H1 (cell line): Measurements from ENCODE around the gene GLOD4. TPM values are rescaled to one million over a fixed set of nuclear protein-coding genes. Genes with fewer than 3 reads are reported as not detected.
"Not testable (repeated sequence)": the region's sequence is repeated elsewhere in the genome, so short reads cannot be mapped to it uniquely, and the experiment has no call there.

Source experiments
- CTCF ChIA-PET: fragments of 300-600 bp; sonication (Branson Sonifier 250); formaldehyde crosslinking; loops from one replicate; lab custom pipeline; 2021; ENCODE audit not compliant: partially characterized antibody; lab: Charles Lee
- POLR2A ChIA-PET: fragments of 300-600 bp; sonication (Branson Sonifier 250); formaldehyde crosslinking; loops from one replicate; lab custom pipeline; 2021; ENCODE audit warnings: inconsistent platforms; ENCODE audit not compliant: partially characterized antibody; lab: Charles Lee
- DNase-seq, 2 experiments: peaks; one replicate each; pipeline versions ENCODE4 v3.0.0 to v3.0.0-alpha.2; 2010 to 2022; ENCODE audit warnings: low spot score in 2 of 2, low read depth in 1 of 2, mixed read lengths in 1 of 2
- FAIRE-seq: peaks from 2 replicates; lab custom pipeline; 2011; peaks lifted over from hg19 to GRCh38; lab: Jason Lieb, UNC
- H2AFZ ChIP-seq: 2 replicates; pipeline ENCODE4 v1.8.1; 2012; ENCODE audit warnings: low read length, inconsistent platforms
- H2AK5ac ChIP-seq: 2 replicates; pipeline ENCODE4 v1.6.1; 2013; ENCODE audit warnings: low read depth, low read length
- H2BK120ac ChIP-seq: replicated peaks from 2 replicates; pipeline ENCODE3; 2013; ENCODE audit warnings: low read depth, low read length, inconsistent platforms
- H2BK12ac ChIP-seq: 2 replicates; pipeline ENCODE4 v1.6.1; 2013; ENCODE audit warnings: low read depth, low read length
- H2BK15ac ChIP-seq: 2 replicates; pipeline ENCODE4 v1.6.1; 2013; ENCODE audit warnings: low read length
- H2BK20ac ChIP-seq: 2 replicates; pipeline ENCODE4 v1.6.1; 2013; ENCODE audit warnings: low read length
- H2BK5ac ChIP-seq: 2 replicates; pipeline ENCODE4 v1.6.1; 2013; ENCODE audit warnings: low read depth, low read length
- H3K14ac ChIP-seq: 2 replicates; pipeline ENCODE4 v1.6.1; 2013; ENCODE audit warnings: inconsistent platforms; ENCODE audit not compliant: insufficient read length
- H3K18ac ChIP-seq: 2 replicates; pipeline ENCODE4 v1.6.1; 2013; ENCODE audit warnings: low read length; ENCODE audit errors: extremely low read depth
- H3K23ac ChIP-seq: 2 replicates; pipeline ENCODE4 v1.6.1; 2013; ENCODE audit warnings: inconsistent platforms; ENCODE audit not compliant: insufficient read length
- H3K23me2 ChIP-seq: 2 replicates; pipeline ENCODE4 v1.6.1; 2013; ENCODE audit warnings: low read depth, low read length
- H3K27ac ChIP-seq: 2 replicates; pipeline ENCODE4 v1.6.1; 2011; ENCODE audit warnings: low read depth, low read length, inconsistent platforms
- H3K27me3 ChIP-seq, 4 experiments: replicated peaks in 1 of 4; 1 replicate in 1 of 4; 2 replicates in 3 of 4; pipeline versions ENCODE4 v1.6.1 to v1.8.1; 2011 to 2013; ENCODE audit warnings: low read length in 3 of 4, mild to moderate bottlenecking in 3 of 4, inconsistent platforms in 2 of 4, mixed read lengths in 2 of 4, moderate library complexity in 1 of 4; ENCODE audit not compliant: control insufficient read depth in 3 of 4, insufficient read depth in 3 of 4; ENCODE audit errors: extremely low read depth in 1 of 4
- H3K36me3 ChIP-seq, 4 experiments: 2 replicates each; pipeline versions ENCODE4 v1.6.1 to v1.8.1; 2011 to 2013; ENCODE audit warnings: mild to moderate bottlenecking in 4 of 4, low read length in 3 of 4, moderate library complexity in 2 of 4, control low read depth in 1 of 4, inconsistent platforms in 1 of 4; ENCODE audit not compliant: insufficient read depth in 4 of 4, control insufficient read depth in 2 of 4
- H3K4ac ChIP-seq: replicated peaks from 2 replicates; pipeline ENCODE3; 2013; ENCODE audit warnings: low read length, low read depth, mixed read lengths, inconsistent platforms; ENCODE audit not compliant: insufficient read length
- H3K4me1 ChIP-seq, 4 experiments: replicated peaks in 1 of 4; 1 replicate in 1 of 4; 2 replicates in 3 of 4; pipeline versions ENCODE4 v1.6.1 to v1.8.1; 2011 to 2013; ENCODE audit warnings: low read length in 3 of 4, inconsistent platforms in 2 of 4, mixed read lengths in 1 of 4; ENCODE audit not compliant: insufficient read depth in 4 of 4, control insufficient read depth in 3 of 4
- H3K4me2 ChIP-seq, 2 experiments: 2 replicates each; pipeline versions ENCODE4 v1.6.1 to v1.8.1; 2011 to 2013; ENCODE audit warnings: low read depth in 2 of 2, low read length in 2 of 2, control low read depth in 1 of 2, inconsistent platforms in 1 of 2, mild to moderate bottlenecking in 1 of 2; ENCODE audit not compliant: insufficient read depth in 1 of 2
- H3K4me3 ChIP-seq, 4 experiments: fragments of 200-600, 300-600 bp in 1 of 4; sonication (generic), shearing (Covaris generic), sonication (Bioruptor Twin) in 1 of 4; 2 replicates each; pipeline versions ENCODE4 v1.5.1 to v1.8.1; 2011 to 2016; ENCODE audit warnings: low read length in 4 of 4, low read depth in 3 of 4, control low read depth in 2 of 4, inconsistent platforms in 2 of 4, mild to moderate bottlenecking in 2 of 4, mixed read lengths in 1 of 4, moderate library complexity in 1 of 4; ENCODE audit not compliant: insufficient read depth in 2 of 4; ENCODE audit errors: extremely low read depth in 1 of 4
- H3K56ac ChIP-seq: replicated peaks from 2 replicates; pipeline ENCODE3; 2013; ENCODE audit warnings: low read depth, mild to moderate bottlenecking, mixed read lengths, low read length, inconsistent platforms; ENCODE audit not compliant: insufficient read length
- H3K79me1 ChIP-seq: 2 replicates; pipeline ENCODE4 v1.6.1; 2013; ENCODE audit warnings: low read depth, low read length, control low read depth
- H3K79me2 ChIP-seq, 2 experiments: 2 replicates each; pipeline versions ENCODE4 v1.6.1 to v1.8.1; 2012 to 2013; ENCODE audit warnings: low read length in 2 of 2, mild to moderate bottlenecking in 2 of 2, inconsistent platforms in 1 of 2; ENCODE audit not compliant: insufficient read depth in 2 of 2, control insufficient read depth in 1 of 2
- H3K9ac ChIP-seq, 4 experiments: replicated peaks in 1 of 4; 1 replicate in 1 of 4; 2 replicates in 3 of 4; pipeline versions ENCODE4 v1.6.1 to v1.8.1; 2011 to 2013; ENCODE audit warnings: low read depth in 3 of 4, low read length in 3 of 4, control low read depth in 2 of 4, mild to moderate bottlenecking in 2 of 4, moderate library complexity in 2 of 4, inconsistent platforms in 1 of 4; ENCODE audit errors: extremely low read depth in 1 of 4
- H3K9me3 ChIP-seq, 2 experiments: 2 replicates each; pipeline versions ENCODE4 v1.6.1 to v1.8.1; 2012 to 2013; ENCODE audit warnings: mild to moderate bottlenecking in 2 of 2, moderate library complexity in 2 of 2, control low read depth in 1 of 2, inconsistent platforms in 1 of 2, low read depth in 1 of 2, low read length in 1 of 2, mixed read lengths in 1 of 2; ENCODE audit not compliant: insufficient read depth in 2 of 2
- H4K20me1 ChIP-seq, 2 experiments: replicated peaks in 1 of 2; 2 replicates each; pipeline versions ENCODE3 to v1.8.1; 2011 to 2013; ENCODE audit warnings: inconsistent platforms in 2 of 2, low read length in 2 of 2, mild to moderate bottlenecking in 1 of 2; ENCODE audit not compliant: insufficient read depth in 2 of 2, control insufficient read depth in 1 of 2
- H4K5ac ChIP-seq: 2 replicates; pipeline ENCODE4 v1.6.1; 2013; ENCODE audit warnings: low read length, low read depth, mixed read lengths, inconsistent platforms; ENCODE audit not compliant: insufficient read length
- H4K8ac ChIP-seq: 2 replicates; pipeline ENCODE4 v1.8.0; 2013; ENCODE audit warnings: mild to moderate bottlenecking, moderate library complexity, low read length, inconsistent platforms; ENCODE audit not compliant: insufficient read depth; ENCODE audit errors: extremely low read depth
- H4K91ac ChIP-seq: replicated peaks from 2 replicates; pipeline ENCODE3; 2013; ENCODE audit warnings: low read length, mixed read lengths, inconsistent platforms; ENCODE audit not compliant: insufficient read length
- WGBS, 2 experiments: shearing (Covaris generic) in 1 of 2; methylation state at CpG; one replicate each; pipeline versions ENCODE4 v1.1.6 to v1.1.7; 2013 to 2015; ENCODE audit warnings: low lambda C conversion rate in 2 of 2, mixed read lengths in 2 of 2, inconsistent platforms in 1 of 2, low coverage in 1 of 2, missing lambda C conversion rate in 1 of 2; ENCODE audit not compliant: insufficient replicate concordance in 2 of 2, insufficient coverage in 1 of 2, insufficient read length in 1 of 2; ENCODE audit errors: extremely low coverage in 1 of 2, missing lambda C conversion rate in 1 of 2; 5-methylcytosine and 5-hydroxymethylcytosine counted together
- polyA plus RNA-seq, 7 experiments: library from polyadenylated mRNA; depleted of rRNA in 3 of 7; stranded (reverse) in 5 of 7; unstranded in 2 of 7; fragments of >200 nt in 5 of 7; fragments of 200-250 nt in 2 of 7; gene quantifications; 1 replicate in 5 of 7; 2 replicates in 1 of 7; 4 replicates in 1 of 7; pipeline versions ENCODE4 v1.2.1 to v1.2.3, GENCODE V29; 2011 to 2013; ENCODE audit warnings: missing spikeins in 2 of 7, mixed read lengths in 2 of 7
- total RNA-seq: library from RNA; stranded (reverse); fragmentation: NEBNext Ultra II Directional; extraction: Animal tissue kit (Norgen Biotek cat#: 25700); gene quantifications from 2 replicates; pipeline ENCODE4 v1.2.1, GENCODE V29; 2021

Gene GLOD4
- total and polyA plus RNA-seq, 2 of the 8 experiments (the other 6 are each of a cell fraction or from before 2014, with no cell fraction given): 36.8 to 81.3 TPM

DNA sequence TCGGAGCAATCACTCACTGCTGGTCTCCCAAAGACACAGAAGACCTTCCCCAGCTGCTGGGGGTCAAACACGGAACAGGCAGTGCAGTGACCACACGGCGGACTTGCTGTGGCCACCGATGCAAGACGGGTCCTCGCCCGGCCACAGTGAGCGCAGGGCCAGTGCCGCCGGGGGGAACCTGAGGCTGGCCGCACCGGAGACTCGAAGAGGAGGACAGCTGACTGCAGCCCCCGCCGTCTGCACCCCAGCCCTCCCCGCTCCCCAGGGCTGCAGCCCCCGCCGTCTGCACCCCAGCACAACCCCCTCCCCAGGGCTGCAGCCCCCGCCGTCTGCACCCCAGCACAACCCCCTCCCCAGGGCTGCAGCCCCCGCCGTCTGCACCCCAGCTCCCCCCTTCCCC lies 23.8 kb upstream of the GLOD4 start:
- H3K9ac ChIP-seq, H2BK120ac ChIP-seq, H3K36me3 ChIP-seq, H3K79me1 ChIP-seq, POLR2A ChIA-PET, H2BK12ac ChIP-seq, H3K23ac ChIP-seq, H3K27me3 ChIP-seq, H2AFZ ChIP-seq, H4K8ac ChIP-seq, H3K27ac ChIP-seq, H3K18ac ChIP-seq, H3K4me1 ChIP-seq, H3K56ac ChIP-seq, H4K20me1 ChIP-seq, H3K23me2 ChIP-seq, H2BK20ac ChIP-seq, H2AK5ac ChIP-seq, H3K4me2 ChIP-seq, H3K14ac ChIP-seq, H4K91ac ChIP-seq, FAIRE-seq, H3K4ac ChIP-seq, H3K4me3 ChIP-seq, H2BK5ac ChIP-seq, DNase-seq, H3K9me3 ChIP-seq, H4K5ac ChIP-seq, H2BK15ac ChIP-seq, H3K79me2 ChIP-seq: not testable (repeated sequence)
- CTCF ChIA-PET: interaction anchor here (2.6 kb wide), 1 partner anchor 175 kb away, joined by 10 read pairs; no protein-coding TSS in a partner anchor
- WGBS, 2 experiments: 83% methylated on average over 2 of the region's 23 CpGs; no CpG with 5 or more reads in 1 of the 2 experiments
